GM21528 (cell line): Measurements from ENCODE around the gene ZNF267.
"Not testable (repeated sequence)": the region's sequence is repeated elsewhere in the genome, so short reads cannot be mapped to it uniquely, and the experiment has no call there.

Experiments
- ATAC-seq: cut with Tn5 transposase; IDR thresholded peaks from one replicate; pipeline ENCODE4 v1.9.1; 2021; ENCODE audit warnings: mild to moderate bottlenecking, moderate library complexity; ENCODE audit not compliant: unreplicated experiment, low FRiP score

ZNF267 gene

GRCh38 chr16:31877876-31878642, 4.5 kb downstream of the ZNF267 start:
- ATAC-seq: no peak

- no peak for ATAC-seq
Observed at GRCh38 chr16:31879937-31880321, 6.3 kb downstream of the ZNF267 start.

- no peak for ATAC-seq
Observed at GRCh38 chr16:31880322-31880979, 6.8 kb downstream of the ZNF267 start.

- ATAC-seq: no peak
Observed at GRCh38 chr16:31886227-31886626, 12.6 kb downstream of the ZNF267 start.

- no peak for ATAC-seq
Observed at GRCh38 chr16:31888735-31889134, 15.1 kb downstream of the ZNF267 start.

GRCh38 chr16:31892111-31892510, 18.5 kb downstream of the ZNF267 start:
- not testable (repeated sequence) for ATAC-seq

- ATAC-seq: no peak
Observed at GRCh38 chr16:31893824-31894223, 20.2 kb downstream of the ZNF267 start.

- ATAC-seq: no peak
Observed at GRCh38 chr16:31897283-31897682, 23.7 kb downstream of the ZNF267 start.

- no peak for ATAC-seq
Observed at GRCh38 chr16:31899505-31899904, 25.9 kb downstream of the ZNF267 start.

GRCh38 chr16:31904571-31904970, 31.0 kb downstream of the ZNF267 start:
- not testable (repeated sequence) for ATAC-seq

GRCh38 chr16:31913668-31914067, 40.1 kb downstream of the ZNF267 start:
- no peak for ATAC-seq

- ATAC-seq: no peak
Observed at GRCh38 chr16:31916056-31916488, 42.5 kb downstream of the ZNF267 start.

GRCh38 chr16:31920373-31920772, 46.8 kb downstream of the ZNF267 start:
- ATAC-seq: no peak

- not testable (repeated sequence) for ATAC-seq
Observed at GRCh38 chr16:31951806-31952205, 78.2 kb downstream of the ZNF267 start.

- not testable (repeated sequence) for ATAC-seq
Observed at GRCh38 chr16:31952206-31952605, 78.6 kb downstream of the ZNF267 start.

GRCh38 chr16:31956221-31956620, 82.6 kb downstream of the ZNF267 start:
- ATAC-seq: not testable (repeated sequence)

- ATAC-seq: not testable (repeated sequence)
Observed at GRCh38 chr16:31960186-31960910, 86.7 kb downstream of the ZNF267 start.
